Astrocyte (in vitro differentiated cells and primary cell): ENCODE results near the gene RAPGEF3. TPM values are rescaled to one million over a fixed set of nuclear protein-coding genes. Genes with fewer than 3 reads are reported as not detected.

Experiments
- DNase-seq: peaks from one replicate; pipeline ENCODE4 v3.0.0-alpha.2; 2010; ENCODE audit warnings: low read depth
- FAIRE-seq: peaks from 2 replicates; lab custom pipeline; 2011; peaks lifted over from hg19 to GRCh38; lab: Jason Lieb, UNC
- H2AFZ ChIP-seq: 2 replicates; pipeline ENCODE4 v1.6.0; 2012; ENCODE audit warnings: low read depth, low read length, inconsistent platforms
- H3K27ac ChIP-seq: 2 replicates; pipeline ENCODE4 v1.5.1; 2011; ENCODE audit warnings: low read depth, low read length, inconsistent platforms
- H3K27me3 ChIP-seq: 2 replicates; pipeline ENCODE4 v1.6.0; 2011; ENCODE audit warnings: low read length, inconsistent platforms; ENCODE audit not compliant: insufficient read depth
- H3K36me3 ChIP-seq: 2 replicates; pipeline ENCODE4 v1.5.1; 2011; ENCODE audit warnings: low read length, inconsistent platforms; ENCODE audit not compliant: insufficient read depth
- H3K4me1 ChIP-seq: 2 replicates; pipeline ENCODE4 v1.5.1; 2011; ENCODE audit warnings: low read length, inconsistent platforms; ENCODE audit not compliant: insufficient read depth
- H3K4me2 ChIP-seq: 2 replicates; pipeline ENCODE4 v1.6.0; 2012; ENCODE audit warnings: low read length, inconsistent platforms
- H3K4me3 ChIP-seq: 2 replicates; pipeline ENCODE4 v1.5.1; 2011; ENCODE audit warnings: low read depth, mild to moderate bottlenecking, low read length, inconsistent platforms; ENCODE audit not compliant: insufficient read depth
- H3K79me2 ChIP-seq: 2 replicates; pipeline ENCODE4 v1.6.0; 2012; ENCODE audit warnings: mild to moderate bottlenecking, low read length, inconsistent platforms; ENCODE audit not compliant: insufficient read depth
- H3K9ac ChIP-seq: 2 replicates; pipeline ENCODE4 v1.6.0; 2012; ENCODE audit warnings: mild to moderate bottlenecking, low read length, inconsistent platforms
- H3K9me3 ChIP-seq: 2 replicates; pipeline ENCODE4 v1.5.1; 2012; ENCODE audit warnings: low read depth, mild to moderate bottlenecking, low read length, inconsistent platforms; ENCODE audit not compliant: insufficient read depth
- H4K20me1 ChIP-seq: 2 replicates; pipeline ENCODE4 v1.6.0; 2012; ENCODE audit warnings: low read length, inconsistent platforms; ENCODE audit not compliant: insufficient read depth
- H3K27ac Mint-ChIP-seq: one replicate; pipeline ENCODE4 v1.8.0; 2021; ENCODE audit warnings: mild to moderate bottlenecking, mixed read lengths; ENCODE audit not compliant: unreplicated experiment
- H3K27me3 Mint-ChIP-seq: one replicate; pipeline ENCODE4 v1.8.0; 2021; ENCODE audit warnings: low read depth, mixed read lengths; ENCODE audit not compliant: unreplicated experiment
- H3K36me3 Mint-ChIP-seq: one replicate; pipeline ENCODE4 v1.8.0; 2021; ENCODE audit warnings: low read depth, mixed read lengths; ENCODE audit not compliant: unreplicated experiment
- H3K4me1 Mint-ChIP-seq: one replicate; pipeline ENCODE4 v1.8.0; 2021; ENCODE audit warnings: low read depth, mixed read lengths; ENCODE audit not compliant: unreplicated experiment
- H3K4me3 Mint-ChIP-seq: one replicate; pipeline ENCODE4 v1.8.0; 2021; ENCODE audit warnings: mild to moderate bottlenecking, moderate library complexity, mixed read lengths; ENCODE audit not compliant: unreplicated experiment
- H3K9me3 Mint-ChIP-seq: one replicate; pipeline ENCODE4 v1.8.0; 2021; ENCODE audit warnings: mild to moderate bottlenecking, mixed read lengths; ENCODE audit not compliant: unreplicated experiment
- CTCF ChIP-seq: IDR thresholded peaks from 2 replicates; pipeline ENCODE4 v1.5.1; 2011; ENCODE audit warnings: low read depth, mild to moderate bottlenecking, inconsistent platforms, low read length, moderate library complexity; ENCODE audit not compliant: insufficient read depth
- EZH2 ChIP-seq: IDR thresholded peaks from 2 replicates; pipeline ENCODE4 v1.6.1; 2012; ENCODE audit warnings: mild to moderate bottlenecking, low read length, inconsistent platforms; ENCODE audit not compliant: insufficient read depth
- total RNA-seq: library from RNA; stranded (reverse); gene quantifications from 2 replicates; pipeline ENCODE4 v1.2.1, GENCODE V29; 2021

RAPGEF3 gene
- total RNA-seq, 1 donor from 2014 or later = 5.9 TPM

GRCh38 chr12:47739297-47739696 is 19.4 kb downstream of the RAPGEF3 start:
- H3K4me1 Mint-ChIP-seq = peaks cover 13% of the 10 kb centered on the region
- H3K4me3 ChIP-seq = no peak overlapping the region
- H3K36me3 Mint-ChIP-seq = peaks cover 8% of the 10 kb centered on the region
- no peaks in the 10 kb centered on the region for H3K9me3 Mint-ChIP-seq
- H3K27me3 Mint-ChIP-seq = peaks cover 28% of the 10 kb centered on the region
- H3K4me2 ChIP-seq = no peak overlapping the region
- no peaks in the 10 kb centered on the region for H3K9me3 ChIP-seq
- no peaks in the 10 kb centered on the region for H3K79me2 ChIP-seq
- peaks cover 9% of the 10 kb centered on the region for H3K27me3 ChIP-seq
- FAIRE-seq (no peak), DNase-seq (no peak)
- no peak overlapping the region for H2AFZ ChIP-seq
- H3K27ac ChIP-seq = no peak overlapping the region
- H3K4me3 Mint-ChIP-seq = no peak overlapping the region
- H4K20me1 ChIP-seq = no peaks in the 10 kb centered on the region
- no peaks in the 10 kb centered on the region for H3K36me3 ChIP-seq
- no peak overlapping the region for H3K27ac Mint-ChIP-seq
- TF ChIP-seq EZH2 (no peak), CTCF (no peak)
- no peak overlapping the region for H3K9ac ChIP-seq
- peaks cover 16% of the 10 kb centered on the region for H3K4me1 ChIP-seq

GRCh38 chr12:47737936-47738594 is 20.6 kb downstream of the RAPGEF3 start:
- TF ChIP-seq EZH2 = no peak
- no peak for TF ChIP-seq CTCF
- Histone ChIP-seq H3K4me2 (no peak overlapping the region), H3K4me3 (no peak overlapping the region), H2AFZ (no peak overlapping the region), H3K9ac (no peak overlapping the region), H3K9me3 (no peaks in the 10 kb centered on the region), H3K27ac (no peak overlapping the region), H3K36me3 (no peaks in the 10 kb centered on the region), H3K27me3 (peaks cover 2% of the 10 kb centered on the region), H3K4me1 (peaks cover 16% of the 10 kb centered on the region), H4K20me1 (no peaks in the 10 kb centered on the region), H3K79me2 (no peaks in the 10 kb centered on the region)
- FAIRE-seq (no peak), DNase-seq (no peak)
- H3K4me1 Mint-ChIP-seq = peaks cover 13% of the 10 kb centered on the region
- H3K9me3 Mint-ChIP-seq = peaks cover 1% of the 10 kb centered on the region
- peaks cover 8% of the 10 kb centered on the region for H3K36me3 Mint-ChIP-seq
- no peak overlapping the region for H3K27ac Mint-ChIP-seq
- H3K4me3 Mint-ChIP-seq = no peak overlapping the region
- H3K27me3 Mint-ChIP-seq = peaks cover 21% of the 10 kb centered on the region
